ENCODE measurements around the gene TSPO2.

The TSPO2 gene

DNA sequence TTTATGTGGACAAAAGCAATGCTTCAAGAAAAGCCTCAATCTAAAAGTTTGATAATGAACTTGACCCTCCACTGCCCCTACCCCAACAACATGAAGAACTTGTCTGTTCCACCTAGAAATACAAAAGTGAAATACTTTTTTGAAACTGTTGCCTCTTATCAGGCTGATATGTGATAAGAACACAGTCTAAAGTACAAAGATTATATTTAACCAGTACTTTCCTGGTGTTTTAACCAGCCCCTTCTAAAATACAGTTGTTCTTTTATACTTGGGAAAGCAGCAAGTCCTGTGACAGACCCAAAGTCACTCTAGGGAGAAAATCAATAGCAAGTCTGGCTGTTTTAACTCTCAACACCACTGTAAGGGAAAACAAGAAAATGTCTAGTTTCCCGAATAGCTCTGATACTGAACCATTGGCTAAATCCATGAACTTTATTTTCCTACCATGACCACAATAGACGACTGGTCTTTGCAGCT lies 23.3 kb downstream of the TSPO2 start:
- no peak for DNase-seq (ENCODE audit: low read depth)
- no peak for TF ChIP-seq CTCF (conservative IDR thresholded peaks at IDR 0.05; ENCODE audit: low read length)
- no peak overlapping the region for H3K4me3 ChIP-seq (ENCODE audit: low read length)

DNA sequence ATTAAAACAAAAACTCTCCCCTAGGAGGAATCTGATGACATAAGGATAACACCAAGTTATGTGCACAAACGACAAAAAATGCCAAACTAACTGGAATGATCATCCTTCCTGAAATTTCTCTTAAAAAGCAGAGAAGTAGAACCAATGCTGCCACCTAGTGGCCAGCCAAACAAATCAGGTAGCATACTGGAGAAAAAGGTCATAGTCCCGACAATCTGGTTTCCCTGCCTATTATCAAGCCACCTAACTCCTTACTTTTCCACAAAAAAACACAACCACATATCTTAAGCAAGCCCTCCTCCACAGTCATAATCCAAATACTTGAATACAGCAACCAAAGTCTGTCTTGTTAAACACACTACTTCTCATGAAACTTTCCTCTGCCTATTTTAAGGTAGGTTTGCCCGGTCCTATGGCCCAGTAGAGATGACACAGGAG lies 24.6 kb downstream of the TSPO2 start:
- peak; percentile 88 for TF ChIP-seq CTCF (conservative IDR thresholded peaks at IDR 0.05; ENCODE audit: low read length)
- DNase-seq (ENCODE audit: low read depth): peak; percentile 87

DNA sequence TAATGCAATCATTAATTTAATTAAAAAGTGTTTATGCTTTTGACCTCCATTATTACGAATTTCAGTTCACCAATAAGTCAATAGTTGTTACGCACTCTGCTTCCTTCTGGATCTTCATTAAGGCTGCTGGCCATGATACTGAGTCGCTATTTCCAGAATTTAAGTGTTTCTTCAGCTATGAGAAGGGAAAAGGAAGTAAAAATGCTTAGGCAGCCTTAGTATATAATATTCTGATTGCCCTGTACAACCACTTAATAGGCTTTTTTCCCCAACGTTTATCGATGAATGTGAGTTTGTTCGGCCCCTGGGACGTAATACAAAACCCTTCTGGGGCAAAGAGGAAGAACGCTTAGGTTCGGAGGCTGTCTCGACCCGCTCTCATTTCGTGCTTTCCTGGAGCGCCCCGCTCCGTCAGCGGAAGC lies 29.2 kb downstream of the TSPO2 start:
- DNase-seq (ENCODE audit: low read depth): no peak
- peak overlapping the region; percentile 89 for H3K4me3 ChIP-seq (ENCODE audit: low read length)
- peak; percentile 27; the same call in 1 of the 2 replicates for TF ChIP-seq CTCF (conservative IDR thresholded peaks at IDR 0.05; ENCODE audit: low read length)

More for the DNA sequence above, 24.6 kb downstream of the TSPO2 start:
- no peak overlapping the region for H3K4me3 ChIP-seq (ENCODE audit: low read length)

DNA sequence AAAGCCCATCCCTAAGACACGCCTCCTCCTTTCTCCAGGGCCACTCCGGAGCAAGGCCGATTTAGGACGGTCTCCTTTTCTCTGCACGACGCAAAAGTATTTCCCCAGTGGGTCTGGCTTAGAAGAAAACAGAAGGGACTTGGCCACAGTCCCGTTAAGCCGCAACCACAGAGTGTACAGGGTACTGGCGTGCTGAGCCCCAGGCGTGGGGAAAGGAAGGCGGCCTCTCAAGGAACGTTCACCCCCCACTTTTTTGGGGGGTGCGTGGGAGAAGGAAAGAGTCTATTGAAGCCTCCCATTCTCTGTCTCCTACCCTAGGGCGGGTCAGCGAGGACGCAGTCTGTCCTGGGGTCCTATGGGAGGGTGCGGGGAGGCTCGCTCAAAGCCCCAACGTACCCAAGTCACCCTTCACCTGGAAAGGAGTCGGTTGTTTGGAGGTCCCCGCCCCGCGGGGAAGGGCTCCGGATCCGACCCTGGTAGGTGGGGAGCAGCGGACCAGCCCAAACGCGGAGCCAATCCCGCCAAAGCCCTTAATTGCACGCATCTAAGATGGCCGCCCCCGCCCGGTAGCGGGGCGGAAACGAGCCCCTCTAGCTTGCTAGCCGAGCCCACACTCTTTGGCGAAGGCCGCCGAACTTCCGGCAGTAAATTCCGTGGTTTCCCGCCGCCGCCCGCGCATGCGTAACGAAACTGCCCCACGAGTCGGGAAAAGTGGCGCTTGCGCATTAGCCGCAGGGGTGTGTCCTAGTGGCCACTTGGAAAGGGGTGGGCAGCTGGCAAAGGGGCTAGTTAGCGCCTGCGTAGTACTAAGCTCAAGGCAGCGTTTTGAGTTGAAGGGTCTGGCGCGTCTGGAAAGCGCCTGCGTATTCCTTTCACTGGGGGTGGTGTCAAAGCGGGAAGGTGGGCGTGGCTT lies 29.9 kb downstream of the TSPO2 start, which contains the start of gene OARD1:
TSS of gene OARD1 (minus strand) at position 434 of the 913 bp plus-strand sequence. CDS start 722 bp downstream, outside the sequence.
- peak within 1 kb of the TSS; percentile 89 for H3K4me3 ChIP-seq (ENCODE audit: low read length)
- TF ChIP-seq CTCF (conservative IDR thresholded peaks at IDR 0.05; ENCODE audit: low read length): no peak

GRCh38 chr6:41072836-41073202 lies 30.6 kb downstream of the TSPO2 start, which contains the start of gene NFYA:
Gene NFYA (plus strand): TSS chr6:41072974. CDS start chr6:41079090, 6,116 bp downstream.
- DNase-seq (ENCODE audit: low read depth): no peak
- H3K4me3 ChIP-seq (ENCODE audit: low read length): peak within 1 kb of the TSS; percentile 89
- no peak for TF ChIP-seq CTCF (conservative IDR thresholded peaks at IDR 0.05; ENCODE audit: low read length)

More for the DNA sequence above, 29.9 kb downstream of the TSPO2 start, which contains the start of gene OARD1:
- DNase-seq (ENCODE audit: low read depth): peak; percentile 99

DNA sequence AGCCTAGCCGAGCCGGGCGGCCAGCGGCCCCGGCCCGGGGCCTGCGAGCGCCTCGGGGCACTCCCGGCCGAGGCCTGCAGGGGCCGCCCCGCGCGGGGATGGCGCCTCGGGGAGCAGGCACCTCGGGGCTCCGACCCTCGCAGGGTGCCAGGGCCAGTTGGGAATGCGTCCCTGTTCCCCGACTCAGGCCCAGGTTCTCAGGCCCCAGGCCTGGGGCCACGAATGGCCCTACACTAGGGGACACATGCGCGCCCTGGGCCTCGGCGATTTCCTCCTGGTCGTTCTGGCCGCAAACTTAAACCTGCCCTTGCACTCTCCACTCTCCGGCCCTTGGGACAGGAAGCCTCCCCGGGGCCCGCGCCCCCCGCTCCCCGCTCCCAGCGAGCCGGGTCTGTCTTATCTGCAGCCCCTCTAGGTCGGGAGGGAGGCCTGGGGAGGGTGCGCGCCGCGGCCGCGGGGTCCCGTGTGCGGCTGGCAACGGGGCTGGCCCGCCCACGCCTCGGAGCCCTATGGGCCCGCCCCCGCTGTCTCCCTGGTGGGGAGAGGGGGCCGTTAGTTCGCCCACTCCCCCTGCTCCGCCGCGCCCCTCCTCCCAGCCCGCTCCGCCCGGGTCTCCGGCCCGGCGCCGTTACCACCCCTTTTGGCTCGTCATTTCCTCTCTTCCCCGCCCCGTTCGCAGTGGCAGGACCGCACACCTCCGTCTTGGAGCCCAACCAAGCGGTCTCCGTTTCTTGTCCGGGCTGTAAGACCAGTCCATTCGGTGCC lies 31.1 kb downstream of the TSPO2 start:
- peak overlapping the region; percentile 89 for H3K4me3 ChIP-seq (ENCODE audit: low read length)
- peak; percentile 65 for DNase-seq (ENCODE audit: low read depth)
- TF ChIP-seq CTCF (conservative IDR thresholded peaks at IDR 0.05; ENCODE audit: low read length): peak; percentile 18; the same call in 1 of the 2 replicates

Data from AG10803 (cell line).